Measurements from ENCODE around the gene PRCP.

- no peak for TF ChIP-seq RFX5 (IDR thresholded peaks at IDR 0.05; ENCODE audit: low read length)
- TF ChIP-seq USF2 (IDR thresholded peaks at IDR 0.05; ENCODE audit: borderline replicate concordance, low read depth, low read length), result no peak
- TF ChIP-seq RAD21 (IDR thresholded peaks at IDR 0.05; ENCODE audit: low read length), result no peak
- no peak for TF ChIP-seq CTCF (IDR thresholded peaks at IDR 0.05)
Measured at GRCh38 chr11:82782825-82783374, 117.3 kb downstream of the PRCP start.

Measured in SK-N-SH (cell line).